Skin epidermis (tissue), 12 donors: ENCODE results near the gene PRR35.

Experiments used
- H3K27ac ChIP-seq, 21 experiments: fragments of 200-600 bp; sonication (generic) in 11 of 21; one replicate each; pipeline ENCODE4 v1.5.0; 2020; ENCODE audit warnings: mild to moderate bottlenecking in 3 of 21, inconsistent platforms in 2 of 21, moderate library complexity in 2 of 21
- H3K4me3 ChIP-seq, 7 experiments: fragments of 200-600 bp; sonication (generic) in 2 of 7; one replicate each; pipeline ENCODE4 v1.5.0; 2020; ENCODE audit warnings: inconsistent platforms in 2 of 7, mild to moderate bottlenecking in 2 of 7, moderate library complexity in 1 of 7

PRR35 gene

DNA sequence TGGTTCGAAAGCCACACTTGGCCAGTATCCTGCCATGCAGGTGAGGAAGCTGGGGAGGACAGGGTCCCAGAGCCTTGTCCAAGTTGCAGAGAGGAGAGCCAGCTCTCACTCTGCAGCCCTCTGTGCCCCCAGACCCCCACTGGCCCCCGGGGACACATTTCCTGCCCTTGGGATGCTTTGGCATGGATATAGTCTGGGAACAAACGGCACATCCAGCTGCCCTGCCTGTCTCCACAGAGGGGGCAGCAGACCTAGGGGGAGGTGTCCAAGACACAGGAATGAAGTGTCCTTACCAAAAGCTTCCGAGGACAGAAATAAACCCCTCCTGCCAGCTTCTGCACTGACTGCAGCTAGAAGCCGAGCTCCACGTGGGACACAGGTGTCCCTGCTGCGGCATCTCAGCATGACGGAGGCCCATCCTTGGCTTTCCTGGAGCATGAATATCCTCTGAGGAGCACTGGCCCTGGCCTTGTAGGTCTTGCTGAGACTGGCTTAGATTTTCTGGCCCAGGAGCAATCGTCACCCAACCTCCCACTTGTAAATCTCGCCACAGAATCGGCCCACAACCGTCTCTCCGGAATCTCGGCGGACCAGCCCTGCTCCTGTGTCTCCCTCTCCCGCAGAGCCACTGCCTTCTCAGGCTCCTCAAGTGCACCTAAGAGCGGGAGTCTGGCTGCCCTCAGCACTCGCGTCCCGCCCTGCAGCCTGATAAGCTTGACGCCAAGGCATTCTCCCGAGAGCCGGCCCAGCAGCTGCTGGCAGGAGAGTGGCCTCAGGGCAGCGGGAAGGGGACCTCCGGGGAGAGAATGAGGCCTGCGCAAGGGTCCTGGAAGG lies 33.8 kb upstream of the PRR35 start:
- H3K27ac ChIP-seq, result peak overlapping the region; percentile 79 to 100 (median 97)
- peak overlapping the region; percentile 56 to 87 (median 79) for H3K4me3 ChIP-seq

GRCh38 chr16:527015-527903 lies 32.9 kb upstream of the PRR35 start, which contains the start of gene CAPN15:
Gene CAPN15 (plus strand): TSS chr16:527712. CDS start chr16:546839, 19,127 bp downstream.
- H3K27ac ChIP-seq, result peak within 1 kb of the TSS; percentile 83 to 100 (median 97)
- H3K4me3 ChIP-seq, result peak within 1 kb of the TSS; percentile 60 to 87 (median 79)

DNA sequence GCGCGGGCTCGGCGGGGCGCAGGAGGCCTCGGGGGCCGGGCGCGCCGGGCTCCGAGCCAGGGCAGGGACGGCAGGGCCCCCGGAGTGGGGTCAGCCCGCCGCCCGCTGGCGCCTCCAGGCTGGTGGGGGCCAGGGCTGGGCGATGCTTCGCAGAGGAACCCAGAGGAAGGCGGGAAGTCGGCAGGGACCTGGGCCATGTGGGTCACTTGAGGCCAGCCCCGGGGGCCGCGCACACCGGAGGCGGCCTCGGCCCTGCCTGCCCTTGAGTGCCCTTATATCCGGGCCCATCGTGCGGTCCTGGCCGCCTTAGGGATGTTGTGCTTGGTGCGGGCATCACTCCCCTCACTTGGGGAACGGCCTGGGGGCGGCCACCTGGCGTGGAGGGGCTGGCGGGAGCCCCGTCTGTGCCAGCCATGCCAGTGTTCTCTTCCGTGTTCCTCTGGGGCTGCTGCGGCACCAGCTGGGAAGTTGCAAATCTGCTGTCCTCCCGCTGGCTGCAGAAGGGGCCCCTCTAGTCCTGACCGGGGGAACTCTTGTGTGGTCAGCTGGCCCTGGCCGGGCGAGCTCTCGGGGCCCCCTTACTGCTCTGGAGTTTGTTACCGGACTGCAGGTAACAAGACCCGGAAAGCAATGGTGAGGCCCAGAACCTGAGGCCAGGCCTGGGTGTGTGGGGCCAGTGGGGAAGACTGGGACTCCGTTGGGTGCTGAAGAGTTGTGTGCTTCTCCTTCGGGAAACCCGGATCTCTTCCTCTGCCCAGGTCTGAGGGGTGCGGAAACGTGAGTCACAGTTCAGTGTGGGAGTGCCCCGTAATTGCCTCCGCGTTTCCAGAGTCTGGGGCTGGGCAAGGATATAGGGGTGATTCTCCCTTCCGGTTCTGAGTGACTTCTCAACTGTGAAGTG lies 31.8 kb upstream of the PRR35 start:
- H3K27ac ChIP-seq, result peak overlapping the region; percentile 69 to 98 (median 91)
- H3K4me3 ChIP-seq, result peak overlapping the region; percentile 43 to 87 (median 76)

DNA sequence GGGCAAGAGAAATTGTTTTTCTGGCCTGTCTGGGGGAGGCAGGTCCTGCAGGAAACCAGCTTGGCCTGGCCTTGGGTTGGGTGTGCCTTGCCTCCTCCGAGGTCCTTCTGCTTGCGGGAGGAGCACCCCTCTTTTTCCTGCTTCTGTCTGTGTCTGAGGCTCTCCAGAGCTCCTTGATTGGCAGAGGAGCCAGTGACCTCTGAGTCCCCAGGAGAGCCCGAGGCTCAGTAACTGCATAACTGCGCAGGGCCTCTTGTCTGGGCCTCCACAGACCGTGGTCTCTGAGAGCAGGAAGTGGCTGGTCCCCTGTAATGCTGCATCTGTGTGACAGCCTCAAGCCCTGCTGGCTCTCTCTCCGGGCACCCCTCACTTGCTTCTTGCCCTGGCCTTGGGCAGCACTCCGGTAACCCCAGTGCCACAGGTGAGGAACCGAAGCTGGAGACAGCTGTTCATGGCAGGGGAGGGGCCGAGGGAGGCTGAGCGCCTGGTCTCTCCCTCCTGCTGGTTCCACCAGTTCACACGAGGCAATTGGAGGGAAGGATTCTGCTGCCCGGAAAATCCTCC lies 31.1 kb upstream of the PRR35 start:
- Histone ChIP-seq H3K27ac (peak overlapping the region in 20 of 21 experiments; percentile 69 to 98 (median 92)), H3K4me3 (peak overlapping the region; percentile 43 to 87 (median 76))

DNA sequence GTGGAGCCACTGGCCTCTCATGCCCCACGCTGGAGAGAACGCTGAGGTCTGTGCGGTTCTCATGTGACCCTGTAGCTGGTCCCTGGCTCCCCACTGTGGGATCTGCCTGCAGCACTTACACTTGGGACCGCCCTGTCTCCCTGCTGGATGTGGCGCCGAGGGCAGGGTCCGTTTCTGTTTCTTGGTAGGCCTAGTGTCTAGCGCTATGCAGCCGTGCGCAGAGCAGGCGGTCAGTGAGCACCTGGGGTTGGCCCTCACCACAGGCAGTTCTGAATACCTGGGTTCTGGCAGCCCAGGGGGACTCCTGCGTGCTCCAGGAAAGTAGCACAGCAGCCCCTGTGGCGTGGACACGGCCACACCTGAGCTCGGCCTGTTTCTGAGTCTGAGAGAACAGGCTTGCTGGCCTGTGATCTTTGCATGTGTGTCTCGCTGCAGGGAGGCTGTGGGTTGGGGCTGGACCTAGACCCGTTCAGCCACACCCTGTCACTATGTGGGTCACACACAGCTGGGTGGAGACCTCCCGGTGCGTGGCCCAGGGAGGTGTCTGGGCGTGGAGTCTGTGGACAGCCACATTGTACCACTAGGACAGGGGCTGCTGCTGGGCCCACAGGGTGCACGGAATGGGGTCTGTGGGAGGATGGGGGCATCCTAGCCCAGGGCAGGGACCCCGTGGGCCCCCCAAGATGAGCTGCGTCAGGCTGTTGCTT lies 29.9 kb upstream of the PRR35 start:
- Histone ChIP-seq H3K4me3 (no peak overlapping the region), H3K27ac (peak overlapping the region in 13 of 21 experiments; percentile 16 to 98 (median 95))

- no peak overlapping the region for H3K27ac ChIP-seq
These were observed 28.6 kb upstream of the PRR35 start for GRCh38 chr16:531494-532125.

DNA sequence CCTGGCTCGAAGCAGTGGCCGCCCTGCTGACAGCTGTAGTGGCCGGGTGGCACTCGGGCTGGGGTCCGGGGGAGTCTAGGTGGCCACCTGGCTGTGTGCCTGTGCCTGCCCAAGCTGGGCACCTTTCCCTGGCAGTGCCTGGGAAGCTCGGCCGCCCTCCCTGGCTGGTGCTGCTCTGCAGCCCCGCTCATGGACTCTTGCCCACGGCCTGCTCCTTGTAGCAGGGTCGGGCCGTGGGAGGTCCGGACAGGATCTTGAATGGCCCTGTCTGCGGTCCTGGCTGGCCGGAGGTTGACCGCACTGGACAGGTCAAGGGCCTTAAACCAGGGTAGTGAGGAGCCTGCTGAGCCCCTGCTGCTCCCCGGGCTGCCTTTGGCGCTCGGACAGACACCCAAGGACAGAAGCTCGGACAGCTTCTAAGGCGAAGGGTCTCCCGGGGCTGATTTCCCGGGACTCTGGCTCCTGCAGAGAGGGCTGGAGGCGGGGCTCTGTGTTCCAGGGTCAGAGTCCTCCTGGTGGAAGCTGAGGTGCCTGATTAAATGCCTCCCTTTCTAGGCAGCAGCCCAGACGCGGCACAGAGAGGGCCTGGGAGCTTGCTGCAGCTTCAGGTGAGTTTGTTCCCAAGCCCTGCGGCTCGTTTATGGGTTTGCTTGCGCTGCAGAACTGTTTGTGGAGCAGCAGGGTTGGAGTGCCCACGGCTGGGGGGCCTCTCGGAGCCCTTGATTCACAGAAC lies 26.6 kb upstream of the PRR35 start:
- Histone ChIP-seq H3K4me3 (no peak overlapping the region), H3K27ac (peak overlapping the region in 1 of 21 experiments; percentile 36)

More at GRCh38 chr16:531494-532125, 28.6 kb upstream of the PRR35 start:
- no peak overlapping the region for H3K4me3 ChIP-seq

DNA sequence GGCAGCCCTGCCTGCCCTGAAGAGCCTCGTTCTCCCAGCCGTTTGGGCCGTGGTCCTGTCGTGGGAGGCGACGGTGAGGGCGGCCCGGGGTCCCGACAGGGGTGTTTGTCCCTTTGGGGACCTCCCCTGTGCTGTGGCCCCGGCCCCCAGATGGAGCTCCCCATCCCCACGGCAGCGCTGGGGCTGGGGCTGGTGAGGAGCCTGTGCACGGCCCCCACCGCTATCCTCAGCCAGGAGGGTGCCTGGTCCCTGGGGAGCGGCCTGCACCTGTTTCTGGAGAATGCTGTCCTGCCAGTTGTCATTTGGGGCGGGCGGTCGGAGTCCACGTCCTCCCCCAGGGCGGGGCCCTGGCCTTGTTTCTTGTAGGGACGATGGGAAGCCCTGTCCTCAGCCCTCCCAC lies 26.1 kb upstream of the PRR35 start:
- peak overlapping the region in 2 of 21 experiments; percentile 10 to 36 for H3K27ac ChIP-seq
- H3K4me3 ChIP-seq, result no peak overlapping the region

DNA sequence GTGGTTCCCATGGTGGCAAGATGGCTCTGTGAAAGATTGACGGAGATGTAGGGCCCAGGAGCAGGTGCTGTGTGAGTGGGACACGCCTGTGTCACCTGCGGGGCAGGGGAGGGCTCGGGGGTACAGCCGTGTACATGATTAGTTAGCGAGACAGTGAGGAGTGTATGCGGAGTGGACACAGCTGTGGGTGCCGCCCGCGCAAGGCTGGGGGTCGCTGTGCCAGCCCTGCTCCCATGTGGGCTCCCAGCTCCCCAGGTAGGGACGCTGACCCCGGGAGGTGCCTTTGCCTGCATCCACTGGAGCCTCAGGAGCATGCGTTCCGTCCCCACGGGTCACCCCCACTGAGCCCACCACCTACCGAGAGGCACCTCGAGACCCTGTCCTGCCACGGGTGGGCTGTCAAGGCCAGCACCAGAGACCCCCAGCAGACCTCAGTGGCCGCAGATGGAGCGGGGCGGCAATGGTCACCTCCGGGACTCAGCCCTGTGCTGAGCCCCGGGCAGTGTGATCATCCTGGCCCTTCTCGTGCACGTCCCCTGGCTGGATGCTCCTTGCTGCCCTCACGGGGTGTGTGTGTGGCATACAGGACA lies 25.2 kb upstream of the PRR35 start:
- Histone ChIP-seq H3K27ac (peak overlapping the region in 4 of 21 experiments; percentile 10 to 57 (median 25)), H3K4me3 (no peak overlapping the region)

GRCh38 chr16:535446-536405 lies 24.5 kb upstream of the PRR35 start:
- Histone ChIP-seq H3K4me3 (no peak overlapping the region), H3K27ac (peak overlapping the region in 5 of 21 experiments; percentile 10 to 57 (median 35))

DNA sequence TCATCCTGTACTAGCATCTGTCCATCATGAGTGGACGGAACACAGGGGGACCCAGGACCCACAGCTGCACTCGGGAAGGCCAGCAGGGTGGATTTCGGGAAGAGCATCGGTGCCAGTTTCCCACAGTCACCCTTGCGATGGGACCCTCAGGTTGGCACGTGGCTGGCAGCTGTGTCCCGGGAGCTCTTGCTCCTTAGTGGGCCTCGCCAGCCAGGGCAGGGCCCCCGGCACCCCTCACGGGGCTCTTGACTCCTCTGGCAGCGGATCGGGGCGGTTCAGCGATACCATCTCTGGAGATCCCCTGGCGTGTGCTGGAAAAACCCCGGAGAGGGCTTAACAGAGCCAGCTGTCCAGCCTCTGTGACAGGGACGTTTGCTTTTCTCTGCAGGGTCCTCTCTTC lies 23.4 kb upstream of the PRR35 start:
- H3K27ac ChIP-seq, result no peak overlapping the region
- H3K4me3 ChIP-seq, result no peak overlapping the region

DNA sequence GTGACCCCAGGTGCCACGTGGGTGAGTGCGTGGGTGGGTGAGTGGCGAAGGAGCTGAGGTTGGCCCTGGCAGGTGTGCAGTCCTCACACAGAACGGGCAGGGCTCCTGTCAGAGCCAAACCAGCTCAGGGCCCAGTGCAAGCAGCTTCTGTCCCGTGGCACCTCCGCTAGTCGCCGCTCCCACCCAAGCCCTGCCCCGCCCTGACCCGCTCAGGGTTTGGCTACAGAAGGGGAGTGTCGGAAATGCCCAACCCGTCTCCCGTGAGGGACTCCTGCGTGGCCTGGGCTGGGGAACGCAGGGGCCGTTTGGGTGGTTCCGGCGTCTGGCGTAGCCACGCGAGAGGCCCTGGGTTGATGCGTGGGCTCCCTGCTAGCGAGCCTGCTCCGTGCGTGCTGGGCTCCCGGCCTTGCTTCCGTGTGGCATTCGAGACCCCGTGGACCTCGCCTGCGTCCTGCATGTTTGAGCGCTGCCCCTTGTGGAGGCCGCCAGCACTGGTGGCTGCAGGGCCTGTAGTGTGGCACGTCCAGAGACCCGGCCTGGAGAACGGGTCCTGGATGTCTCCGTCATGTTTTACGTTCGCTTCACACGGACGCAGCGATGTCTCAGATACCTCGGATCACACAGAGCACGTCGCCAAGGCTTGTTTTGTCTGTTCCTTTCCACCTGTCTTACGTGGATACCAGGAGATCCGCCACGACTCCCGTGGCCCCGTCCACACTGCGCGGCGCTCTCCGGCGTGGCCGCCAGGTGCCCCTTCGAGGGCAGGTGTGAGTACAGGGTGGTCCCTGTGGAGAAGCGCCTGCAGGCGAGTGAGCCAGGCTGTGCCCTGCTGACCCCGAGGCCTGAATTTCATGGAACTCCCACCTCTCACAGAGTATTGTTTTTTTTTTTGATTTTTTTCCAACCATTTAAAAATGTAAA lies 22.5 kb upstream of the PRR35 start:
- no peak overlapping the region for H3K27ac ChIP-seq
- H3K4me3 ChIP-seq, result no peak overlapping the region

GRCh38 chr16:539901-540530 lies 20.2 kb upstream of the PRR35 start:
- no peak overlapping the region for H3K27ac ChIP-seq

DNA sequence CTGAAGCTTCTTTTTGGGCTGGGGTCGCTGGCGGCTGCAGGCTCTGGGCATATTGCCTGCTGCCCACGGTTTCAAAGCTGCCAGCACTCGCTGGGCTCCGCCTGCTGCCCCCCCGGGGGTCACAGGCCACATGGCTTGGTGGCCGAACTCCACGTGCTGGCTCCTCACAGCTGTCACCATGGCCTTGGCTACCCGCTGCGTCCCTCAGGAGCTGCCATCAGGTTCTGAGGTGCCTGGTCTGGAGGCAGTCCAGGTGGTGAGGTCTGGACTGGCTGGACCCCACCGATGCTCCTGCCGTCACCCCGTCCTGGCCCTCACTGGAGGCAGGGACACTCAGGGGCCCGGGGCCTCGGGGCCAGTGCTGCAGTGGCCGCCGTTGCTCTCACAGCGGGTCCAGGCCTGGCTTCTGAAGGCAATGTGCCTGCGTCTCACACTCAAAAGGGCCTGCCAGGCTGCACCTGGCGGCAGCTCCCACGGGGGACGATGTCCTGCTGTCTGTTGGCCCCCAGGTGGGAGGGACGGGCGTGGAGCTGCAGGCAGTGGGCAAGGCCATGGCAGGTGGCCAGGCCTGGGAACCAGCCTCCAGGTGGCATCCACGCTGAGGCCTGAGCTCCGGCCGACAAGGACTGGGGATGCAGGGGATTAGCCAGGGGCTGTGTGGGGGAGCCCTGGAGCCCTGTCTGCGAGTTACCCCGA lies 19.4 kb upstream of the PRR35 start:
- Histone ChIP-seq H3K4me3 (no peak overlapping the region), H3K27ac (no peak overlapping the region)

More at GRCh38 chr16:539901-540530, 20.2 kb upstream of the PRR35 start:
- H3K4me3 ChIP-seq, result no peak overlapping the region
